K562 (cell line): ENCODE measurements around the gene VPS50. TPM values are rescaled to one million over a fixed set of nuclear protein-coding genes. Genes with fewer than 3 reads are reported as not detected.

Experiments used
- ATAC-seq: fragments of 200-7000 bp; cut with Tn5 transposase; 3 replicates; pipeline ENCODE4 v1.9.1; 2020; ENCODE audit warnings: moderate library complexity
- BruUV-seq: library from RNA; stranded (reverse); fragments of 400-500 nt; replicated peaks from 2 replicates; lab custom pipeline; 2021; lab: Mats Ljungman, UMichigan
- CTCF ChIA-PET: fragments of 300-600 bp; formaldehyde crosslinking; extraction: SDS; loops from one replicate; lab custom pipeline; 2021; ENCODE audit warnings: low intra/inter-chr PET ratio; lab: Yijun Ruan, JAX
- POLR2A ChIA-PET: fragments of 300-600, 350-650 bp; sonication (Branson Sonifier 250); formaldehyde crosslinking; extraction: SDS; loops from one replicate; lab custom pipeline; 2021; ENCODE audit warnings: antibody characterized with exemption, inconsistent platforms; lab: Yijun Ruan, JAX
- DNase-seq, 4 experiments: peaks; one replicate each; pipeline versions ENCODE4 v3.0.0 to v3.0.0-alpha.2; 2011 to 2018; ENCODE audit warnings: low spot score in 3 of 4, mixed read lengths in 3 of 4; ENCODE audit errors: extremely low read depth in 1 of 4
- FAIRE-seq: peaks from 2 replicates; lab custom pipeline; 2011; peaks lifted over from hg19 to GRCh38; lab: Jason Lieb, UNC
- H2AFZ ChIP-seq: 2 replicates; pipeline ENCODE4 v1.6.0; 2011; ENCODE audit warnings: low read depth, low read length, control low read depth, inconsistent platforms
- H3K27ac ChIP-seq: fragments of 200-600 bp; 3 replicates; pipeline ENCODE4 v1.8.0; 2011; ENCODE audit warnings: low read depth, mild to moderate bottlenecking, control low read depth, inconsistent platforms, low read length, moderate library complexity, mixed read lengths; ENCODE audit errors: extremely low read depth
- H3K27me3 ChIP-seq, 2 experiments: fragments of 300-600 bp in 1 of 2; 2 replicates in 1 of 2; 3 replicates in 1 of 2; pipeline versions ENCODE4 v1.6.0 to v1.8.0; 2011; ENCODE audit warnings: inconsistent platforms in 2 of 2, low read length in 2 of 2, mild to moderate bottlenecking in 1 of 2, mixed read lengths in 1 of 2, moderate library complexity in 1 of 2; ENCODE audit not compliant: control insufficient read depth in 2 of 2, insufficient read depth in 2 of 2
- H3K36me3 ChIP-seq: fragments of 300-600 bp; 3 replicates; pipeline ENCODE4 v1.8.0; 2011; ENCODE audit warnings: mild to moderate bottlenecking, low read length, inconsistent platforms; ENCODE audit not compliant: control insufficient read depth, insufficient read depth
- H3K4me1 ChIP-seq, 2 experiments: fragments of 200-600 bp in 1 of 2; replicated peaks in 1 of 2; 2 replicates in 1 of 2; 3 replicates in 1 of 2; pipeline versions ENCODE4 v1.5.1 to v1.8.0; 2011; ENCODE audit warnings: inconsistent platforms in 2 of 2, low read length in 2 of 2, mild to moderate bottlenecking in 1 of 2, mixed read lengths in 1 of 2, moderate library complexity in 1 of 2; ENCODE audit not compliant: control insufficient read depth in 2 of 2, insufficient read depth in 2 of 2
- H3K4me2 ChIP-seq: 2 replicates; pipeline ENCODE4 v1.6.1; 2011; ENCODE audit warnings: low read length, control low read depth, inconsistent platforms, mixed read lengths; ENCODE audit not compliant: insufficient read depth
- H3K4me3 ChIP-seq: fragments of 200-600 bp; sonication (generic), shearing (Covaris generic); 2 replicates; pipeline ENCODE4 v1.5.1; 2016; ENCODE audit warnings: control low read depth, inconsistent platforms
- H3K79me2 ChIP-seq: fragments of 200-600 bp; 3 replicates; pipeline ENCODE4 v1.8.0; 2011; ENCODE audit warnings: low read length, inconsistent platforms; ENCODE audit not compliant: control insufficient read depth, insufficient read depth
- H3K9ac ChIP-seq, 2 experiments: 2 replicates each; pipeline versions ENCODE4 v1.6.0 to v1.6.1; 2011; ENCODE audit warnings: low read depth in 2 of 2, low read length in 2 of 2, control low read depth in 1 of 2, inconsistent platforms in 1 of 2, mild to moderate bottlenecking in 1 of 2, mixed read lengths in 1 of 2; ENCODE audit not compliant: insufficient read depth in 1 of 2
- H3K9me1 ChIP-seq: one replicate; pipeline ENCODE4 v1.6.0; 2011; ENCODE audit warnings: inconsistent platforms, mild to moderate bottlenecking, low read length, moderate library complexity; ENCODE audit not compliant: control insufficient read depth, insufficient read depth
- H3K9me3 ChIP-seq: replicated peaks from 2 replicates; pipeline ENCODE4 v1.5.1; 2011; ENCODE audit warnings: low read depth, low read length, inconsistent platforms; ENCODE audit not compliant: control insufficient read depth, insufficient read depth
- H4K20me1 ChIP-seq: replicated peaks from 2 replicates; pipeline ENCODE4 v1.6.1; 2011; ENCODE audit warnings: low read length, inconsistent platforms, mixed read lengths; ENCODE audit not compliant: control insufficient read depth, insufficient read depth
- ESRRA ChIP-seq: fragments of 450-650 bp; IDR thresholded peaks from 2 replicates; pipeline ENCODE4 v1.6.1; 2014; ENCODE audit warnings: low read depth, mild to moderate bottlenecking, moderate library complexity, borderline replicate concordance
- ETS2 ChIP-seq: IDR thresholded peaks from 2 replicates; pipeline ENCODE4 v1.6.1; 2016; ENCODE audit warnings: borderline replicate concordance, missing genetic modification characterization, mild to moderate bottlenecking, moderate library complexity, missing compliant biosample characterization; ENCODE audit not compliant: poor library complexity, severe bottlenecking
- RFX7 ChIP-seq: fragments of 250-450 bp; sonication (Bioruptor Pico); IDR thresholded peaks from 2 replicates; pipeline ENCODE4 v1.5.1; 2021; ENCODE audit warnings: mild to moderate bottlenecking
- STAT5B ChIP-seq: fragments of 250-450 bp; sonication (Bioruptor Pico); IDR thresholded peaks from 2 replicates; pipeline ENCODE4 v1.8.0; 2021; ENCODE audit warnings: mild to moderate bottlenecking, inconsistent platforms
- ZNF165 ChIP-seq: fragments of 250-450 bp; sonication (Bioruptor Pico); IDR thresholded peaks from 2 replicates; pipeline ENCODE4 v1.4.0; 2020; ENCODE audit warnings: borderline replicate concordance
- ZNF239 ChIP-seq: fragments of 250-450 bp; sonication (Bioruptor Pico); IDR thresholded peaks from 2 replicates; pipeline ENCODE4 v1.4.0; 2020; ENCODE audit warnings: mild to moderate bottlenecking
- ZNF445 ChIP-seq: fragments of 250-450 bp; sonication (Bioruptor Pico); IDR thresholded peaks from 2 replicates; pipeline ENCODE4 v1.4.0; 2020; ENCODE audit warnings: low read depth, mild to moderate bottlenecking, moderate library complexity
- ZNF589 ChIP-seq: fragments of 200-800 bp; sonication (Bioruptor generic); IDR thresholded peaks from 2 replicates; pipeline ENCODE4 v1.6.1; 2016; ENCODE audit warnings: low read depth, missing genetic modification characterization, missing compliant biosample characterization
- WGBS: fragments of 100-300 bp; shearing (Covaris generic); methylation state at CpG from one replicate; pipeline ENCODE4 v1.1.6; 2016; ENCODE audit warnings: low coverage, mixed read lengths; ENCODE audit not compliant: insufficient coverage; ENCODE audit errors: missing lambda C conversion rate; 5-methylcytosine and 5-hydroxymethylcytosine counted together
- in situ Hi-C: fragments of 300-500 bp; cut with MboI; formaldehyde crosslinking; loops from 4 replicates; pipeline ENCODE4 v1.15.0; 2018; ENCODE audit warnings: inconsistent platforms, mixed read lengths
- intact Hi-C: fragments of 100-400 bp; cut with micrococcal nuclease; formaldehyde crosslinking; loops from 2 replicates; pipeline ENCODE4 v1.14.2; 2022
- polyA plus RNA-seq, 8 experiments: library from polyadenylated mRNA; depleted of rRNA in 4 of 8; stranded (reverse) in 5 of 8; unstranded in 3 of 8; fragments of >200 nt; fragmentation: Nextera tagmentation in 2 of 8; fragmentation: Illumina TruSeq in 1 of 8; extraction: Ambion mirVana in 2 of 8; extraction: Trizol in 1 of 8; gene quantifications; 2 replicates each; pipeline versions ENCODE4 v1.2.1 to v1.2.3, GENCODE V29; 2011 to 2014; ENCODE audit warnings: inconsistent platforms in 1 of 8, missing spikeins in 1 of 8
- total RNA-seq, 7 experiments: library from RNA; depleted of rRNA in 6 of 7; stranded (reverse); fragments of >200 nt in 6 of 7; fragmentation: Illumina TruSeq in 2 of 7; extraction: Trizol in 2 of 7; gene quantifications; 2 replicates each; pipeline versions ENCODE4 v1.2.1 to v1.2.3, GENCODE V29; 2011 to 2021; ENCODE audit warnings: low replicate concordance in 1 of 7
- TF ChIP-seq, protein P1 (sequence below): fragments of 250-450 bp; sonication (Bioruptor Pico); IDR thresholded peaks from 2 replicates; pipeline ENCODE4 v1.8.0; 2022; ENCODE audit warnings: inconsistent platforms
- TF ChIP-seq, protein P2 (sequence below): fragments of 450-650 bp; formaldehyde crosslinking; IDR thresholded peaks from 2 replicates; pipeline ENCODE4 v1.4.0; 2020; ENCODE audit warnings: mild to moderate bottlenecking, moderate library complexity

The VPS50 gene
- total and polyA plus RNA-seq, 9 of the 15 experiments (the other 6 are each of a cell fraction or from before 2014, with no cell fraction given), result 10.5 to 29.4 (median 15.8) TPM

DNA sequence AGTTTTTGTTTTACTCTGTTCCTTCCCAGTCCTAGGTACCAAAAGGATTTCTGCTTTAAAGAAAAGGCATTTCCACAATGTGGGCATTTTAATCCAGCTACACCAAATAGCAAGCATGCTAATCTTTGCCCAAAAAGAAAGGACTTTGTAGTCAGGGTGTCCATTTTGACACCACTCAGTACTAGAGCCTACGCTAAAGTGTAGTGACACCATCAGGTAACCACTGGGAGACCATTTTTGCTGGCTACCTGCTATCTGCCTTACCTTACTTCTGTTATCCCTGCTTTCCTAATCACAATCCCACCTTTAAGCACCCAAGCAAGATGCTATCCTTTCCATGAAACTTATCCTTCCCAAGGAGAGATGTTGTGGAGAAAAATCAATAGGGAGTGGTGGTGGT lies 129.7 kb downstream of the VPS50 start:
- Histone ChIP-seq H3K27me3 (0 out of 5 replicates have a peak, but pooled peaks cover 0 to 5% of the 10 kb centered on the region in 2 experiments), H3K9me3 (no peaks in the 10 kb centered on the region), H3K4me2 (no peak overlapping the region), H3K79me2 (no peaks in the 10 kb centered on the region), H4K20me1 (no peaks in the 10 kb centered on the region), H3K9ac (no peak overlapping the region), H3K36me3 (no peaks in the 10 kb centered on the region), H3K4me3 (no peak overlapping the region), H3K27ac (no peak overlapping the region), H2AFZ (no peak overlapping the region), H3K4me1 (no peaks in the 10 kb centered on the region), H3K9me1 (no peaks in the 10 kb centered on the region)
- no peak for DNase-seq
- BruUV-seq, result no TSS peak
- 16% methylated on average over 1 of the region's 1 CpG for WGBS
- ATAC-seq, result peak; percentile 58; the same call in 2 of the 3 replicates
- CTCF ChIA-PET, result no interaction called here
- TF ChIP-seq RFX7 (CRISPR knock-in tag), result no peak
- TF ChIP-seq ZNF165 (CRISPR knock-in tag), result no peak
- TF ChIP-seq ZNF445 (CRISPR knock-in tag), result no peak
- TF ChIP-seq STAT5B (CRISPR knock-in tag), result no peak
- TF ChIP-seq ZNF239, result no peak
- TF ChIP-seq, protein P1, sequence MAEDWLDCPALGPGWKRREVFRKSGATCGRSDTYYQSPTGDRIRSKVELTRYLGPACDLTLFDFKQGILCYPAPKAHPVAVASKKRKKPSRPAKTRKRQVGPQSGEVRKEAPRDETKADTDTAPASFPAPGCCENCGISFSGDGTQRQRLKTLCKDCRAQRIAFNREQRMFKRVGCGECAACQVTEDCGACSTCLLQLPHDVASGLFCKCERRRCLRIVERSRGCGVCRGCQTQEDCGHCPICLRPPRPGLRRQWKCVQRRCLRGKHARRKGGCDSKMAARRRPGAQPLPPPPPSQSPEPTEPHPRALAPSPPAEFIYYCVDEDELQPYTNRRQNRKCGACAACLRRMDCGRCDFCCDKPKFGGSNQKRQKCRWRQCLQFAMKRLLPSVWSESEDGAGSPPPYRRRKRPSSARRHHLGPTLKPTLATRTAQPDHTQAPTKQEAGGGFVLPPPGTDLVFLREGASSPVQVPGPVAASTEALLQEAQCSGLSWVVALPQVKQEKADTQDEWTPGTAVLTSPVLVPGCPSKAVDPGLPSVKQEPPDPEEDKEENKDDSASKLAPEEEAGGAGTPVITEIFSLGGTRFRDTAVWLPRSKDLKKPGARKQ (CRISPR knock-in tag), result no peak
- no peak for TF ChIP-seq ZNF589 (CRISPR knock-in tag)
- no peak for TF ChIP-seq ESRRA
- TF ChIP-seq, protein P2, sequence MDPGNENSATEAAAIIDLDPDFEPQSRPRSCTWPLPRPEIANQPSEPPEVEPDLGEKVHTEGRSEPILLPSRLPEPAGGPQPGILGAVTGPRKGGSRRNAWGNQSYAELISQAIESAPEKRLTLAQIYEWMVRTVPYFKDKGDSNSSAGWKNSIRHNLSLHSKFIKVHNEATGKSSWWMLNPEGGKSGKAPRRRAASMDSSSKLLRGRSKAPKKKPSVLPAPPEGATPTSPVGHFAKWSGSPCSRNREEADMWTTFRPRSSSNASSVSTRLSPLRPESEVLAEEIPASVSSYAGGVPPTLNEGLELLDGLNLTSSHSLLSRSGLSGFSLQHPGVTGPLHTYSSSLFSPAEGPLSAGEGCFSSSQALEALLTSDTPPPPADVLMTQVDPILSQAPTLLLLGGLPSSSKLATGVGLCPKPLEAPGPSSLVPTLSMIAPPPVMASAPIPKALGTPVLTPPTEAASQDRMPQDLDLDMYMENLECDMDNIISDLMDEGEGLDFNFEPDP (CRISPR knock-in tag), result no peak
- no peak for TF ChIP-seq ETS2 (tag)
- intact Hi-C loops (no loop called here), in situ Hi-C loops (no loop called here)
- POLR2A ChIA-PET, result no interaction called here
- no peak for FAIRE-seq
